Endometrial microvascular endothelial cells (primary cell): ENCODE data around the gene FAM47E. TPM values are rescaled to one million over a fixed set of nuclear protein-coding genes. Genes with fewer than 3 reads are reported as not detected.

Experiments used
- in situ Hi-C: cut with HindIII; loops from 2 replicates; pipeline ENCODE4 v1.10.0; 2017; ENCODE audit warnings: low sequenced_read_pairs, low pct_unique_long_range_greater_than_20kb; ENCODE audit errors: inconsistent ontology term
- total RNA-seq: library from RNA; depleted of rRNA; stranded (reverse); fragments of >200 nt; gene quantifications from one replicate; pipeline ENCODE4 v1.2.3, GENCODE V29; 2015; ENCODE audit errors: inconsistent ontology term

FAM47E gene, protein sequence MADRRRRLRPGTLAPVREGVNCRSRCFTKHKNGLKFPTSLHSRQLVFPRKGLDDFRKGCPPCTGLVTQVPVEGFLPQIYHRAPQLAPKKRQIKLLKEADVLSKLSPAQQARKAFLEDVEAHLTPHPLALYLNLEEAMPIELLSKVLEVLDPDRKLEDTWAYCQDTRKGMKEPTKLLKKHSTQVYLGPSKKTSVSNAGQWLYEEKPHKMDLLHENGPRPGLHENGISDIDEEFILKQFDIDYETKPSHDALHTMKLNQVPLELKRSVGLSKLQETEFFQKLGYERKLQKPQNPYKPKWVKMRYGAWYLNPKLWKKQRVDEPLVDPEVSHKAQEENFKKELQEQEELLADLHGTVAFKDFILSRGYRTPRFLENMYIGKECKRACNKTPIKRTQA
- total RNA-seq = not detected

DNA sequence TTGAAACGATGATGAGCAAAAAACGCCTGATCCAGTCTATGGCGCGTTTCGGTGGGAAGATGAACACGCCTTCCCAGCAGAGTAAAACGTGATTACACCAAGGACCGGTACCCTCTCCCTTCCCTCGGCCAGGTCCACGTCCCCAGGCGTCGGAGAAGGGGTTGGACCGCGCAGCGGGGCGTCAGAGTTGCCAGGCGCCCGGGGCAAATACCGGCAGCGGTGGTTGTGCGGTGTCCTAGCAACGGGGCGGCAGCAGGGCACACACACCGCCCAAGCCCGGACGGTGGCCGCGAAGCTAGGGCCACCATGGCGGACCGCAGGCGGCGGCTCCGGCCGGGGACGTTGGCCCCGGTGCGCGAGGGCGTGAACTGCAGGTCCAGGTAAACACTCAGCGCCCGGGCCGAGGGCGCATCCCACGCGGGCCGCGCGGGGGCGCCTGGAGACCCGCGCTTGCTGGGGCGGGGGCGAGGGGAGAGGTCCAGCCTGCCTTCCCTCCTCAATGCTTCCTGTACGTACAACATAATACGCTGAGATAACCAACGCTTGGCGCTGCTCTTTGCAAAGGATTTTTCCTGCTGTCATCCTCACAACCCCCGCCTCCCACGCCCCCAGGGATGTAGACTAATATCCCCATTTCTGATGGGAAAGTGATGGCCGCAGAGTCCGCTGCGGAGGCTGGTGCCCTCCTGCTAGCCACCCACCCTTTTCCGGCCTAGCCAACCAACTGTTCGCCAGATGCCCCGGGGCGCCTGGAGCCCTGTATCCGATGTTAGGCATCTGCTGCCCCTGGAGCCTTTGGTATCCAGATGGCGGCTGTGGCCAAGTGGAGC is at the start of gene FAM47E:
TSS of gene FAM47E (plus strand) at position 281 of the 830 bp plus-strand sequence. CDS start at position 307, 26 bp downstream.
- in situ Hi-C loops = no loop called here

DNA sequence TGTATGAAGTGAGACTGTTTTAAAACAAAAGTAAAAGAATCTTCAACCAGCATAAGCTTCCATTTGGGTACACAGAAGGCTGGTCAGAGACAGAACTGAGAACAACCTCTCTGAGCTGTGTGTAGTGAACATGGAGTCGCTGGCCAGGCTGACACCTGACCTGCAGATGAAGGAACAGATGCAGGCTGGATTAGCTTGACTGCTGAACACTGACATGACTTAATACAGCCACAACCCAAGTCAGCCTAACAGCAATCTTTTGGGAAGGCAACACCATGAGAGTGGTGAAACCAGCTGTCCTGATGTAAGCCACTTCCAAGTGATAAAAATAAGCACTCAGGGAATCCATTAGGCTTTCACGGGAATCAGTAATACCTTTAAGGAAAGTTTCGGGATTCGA is 48.0 kb upstream of the FAM47E start:
- in situ Hi-C loops = no loop called here

DNA sequence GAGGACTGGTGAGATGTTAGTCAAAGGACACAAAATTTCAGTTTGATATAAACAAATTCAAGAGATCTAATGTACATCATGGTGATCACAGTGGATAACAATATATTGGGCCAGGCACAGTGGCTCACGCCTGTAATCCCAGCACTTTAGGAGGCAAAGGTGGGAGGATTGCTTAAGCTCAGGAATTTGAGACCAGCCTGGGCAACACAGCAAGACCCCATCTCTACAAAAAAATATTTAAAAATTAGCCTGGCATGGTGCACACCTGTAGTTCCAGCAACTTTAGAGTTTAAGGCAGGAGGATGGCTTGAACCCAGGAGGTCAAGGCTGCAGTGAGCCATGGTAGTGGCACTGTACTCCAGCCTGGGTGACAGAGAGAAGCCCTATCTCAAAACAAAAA is 46.6 kb upstream of the FAM47E start:
- in situ Hi-C loops = no loop called here

DNA sequence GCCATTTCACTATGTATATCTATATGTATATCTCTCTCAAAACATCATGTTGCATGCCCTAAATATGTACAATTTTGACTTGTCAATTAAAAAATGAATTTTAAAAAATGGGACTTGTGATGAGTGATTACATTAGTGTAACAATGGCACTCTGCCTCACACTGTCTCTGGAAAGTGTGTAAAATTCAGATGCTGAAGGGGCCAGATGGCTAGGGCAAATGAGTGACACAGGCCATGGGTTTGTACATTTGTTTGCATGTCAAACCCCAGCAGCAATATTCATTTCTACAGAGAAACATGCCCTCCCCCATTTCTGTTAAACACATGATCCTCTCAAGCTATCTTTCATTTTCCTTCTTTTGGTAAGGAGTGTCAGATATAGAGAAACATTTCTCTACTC is 46.0 kb upstream of the FAM47E start:
- in situ Hi-C loops = no loop called here

DNA sequence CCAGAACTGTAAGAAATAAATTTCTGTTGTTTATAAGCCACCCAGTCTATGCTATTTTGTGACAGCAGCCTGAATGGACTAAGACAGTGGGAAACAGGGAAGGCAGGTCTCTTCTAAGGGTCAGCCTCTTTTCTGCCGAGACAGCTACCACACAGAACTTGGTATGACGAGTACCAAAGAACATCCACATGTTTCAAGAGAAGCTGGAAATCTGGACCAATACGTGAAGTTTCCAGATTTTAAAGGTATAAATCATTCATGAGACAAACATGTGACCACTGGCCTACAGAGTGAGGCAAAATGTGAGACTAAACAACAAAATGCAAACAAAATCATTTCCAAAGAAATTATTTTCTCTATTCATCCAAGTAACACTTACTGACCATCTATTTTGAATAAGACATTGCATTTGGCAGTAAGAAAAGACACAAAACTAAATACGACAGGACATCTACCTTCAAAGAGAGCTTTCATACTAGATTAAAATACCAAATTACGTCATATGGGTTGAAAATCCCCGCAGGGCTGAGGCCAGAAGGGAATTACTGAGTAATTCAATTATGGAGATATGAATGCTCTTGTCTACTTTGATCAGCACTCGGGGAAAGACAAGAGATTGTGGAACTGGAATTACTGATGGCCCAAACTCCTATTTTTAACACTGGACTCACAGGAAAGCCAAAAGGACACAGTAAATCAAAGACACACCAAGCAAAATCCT is 45.1 kb upstream of the FAM47E start:
- in situ Hi-C loops = no loop called here

DNA sequence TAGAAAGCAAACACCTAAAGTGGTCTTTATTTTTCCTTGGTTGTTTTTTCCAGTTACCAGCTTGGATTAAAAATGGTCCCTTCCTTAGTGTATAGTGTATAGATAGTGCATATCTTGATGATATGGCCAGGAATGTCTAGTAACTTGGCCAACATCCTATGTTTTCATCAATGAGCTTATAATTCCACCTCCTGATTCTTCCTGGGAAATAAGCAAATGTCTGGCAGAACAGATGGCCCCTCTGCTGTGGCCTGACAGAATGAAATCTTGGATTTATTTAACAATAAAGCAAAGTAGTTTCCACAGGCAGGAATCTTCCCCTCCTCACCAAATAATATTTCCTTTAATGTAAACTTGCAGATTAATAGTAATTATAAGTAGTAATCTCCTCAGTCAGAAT is 44.0 kb upstream of the FAM47E start:
- in situ Hi-C loops = no loop called here

DNA sequence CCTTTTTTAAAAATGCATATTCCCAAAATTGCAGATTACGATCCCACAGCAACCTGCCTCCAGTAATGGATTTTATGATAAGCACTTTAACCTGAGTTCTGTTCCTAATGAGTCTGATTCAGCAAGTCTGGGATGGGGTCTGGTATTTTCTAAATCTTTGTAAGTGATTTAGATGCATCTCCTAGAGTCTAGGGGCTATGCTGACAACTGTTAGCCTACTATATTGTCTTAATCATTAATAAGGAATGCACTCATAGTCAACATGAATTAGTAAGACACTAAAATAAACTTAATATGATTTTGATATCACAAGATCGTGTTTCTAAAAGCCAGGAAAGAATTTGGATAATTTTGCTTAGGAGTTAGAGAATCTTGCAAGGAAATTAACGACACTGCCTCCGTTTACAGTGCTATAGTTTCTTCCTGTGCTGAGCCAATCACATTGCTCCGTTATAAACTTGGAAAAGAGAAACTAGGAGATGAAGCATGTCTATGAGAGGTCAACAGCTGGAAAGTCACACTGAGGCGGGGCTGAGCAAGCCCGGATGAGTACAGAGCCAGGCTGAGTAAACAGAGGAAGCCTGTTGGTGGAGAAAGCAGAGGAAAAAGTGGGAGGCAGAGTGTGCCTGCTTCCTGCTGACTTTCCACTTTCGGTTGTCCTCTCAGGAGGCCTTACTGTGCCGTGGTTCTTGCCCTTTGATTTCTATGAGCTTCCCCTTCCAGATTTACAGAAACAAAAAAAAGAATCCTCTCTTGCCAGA is 43.3 kb upstream of the FAM47E start:
- in situ Hi-C loops = no loop called here

DNA sequence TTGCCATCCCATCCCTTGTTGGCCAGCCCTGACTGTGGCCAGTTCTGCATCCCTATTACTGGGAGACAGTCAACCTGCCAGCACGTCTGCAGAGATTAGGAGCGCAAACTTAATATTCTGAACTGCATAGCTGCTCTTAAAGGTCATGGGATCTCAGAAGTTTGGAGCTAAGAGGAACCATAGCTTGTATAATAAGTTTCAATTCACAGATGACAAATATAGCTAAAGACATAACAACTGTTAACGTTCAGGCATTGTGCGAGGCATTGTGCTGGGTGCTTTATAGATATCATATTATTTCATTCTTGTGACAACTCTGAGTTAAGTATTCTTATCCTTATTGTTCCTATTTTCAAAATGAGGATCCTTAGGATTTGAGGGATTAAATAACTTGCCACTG is 41.6 kb upstream of the FAM47E start:
- in situ Hi-C loops = no loop called here

DNA sequence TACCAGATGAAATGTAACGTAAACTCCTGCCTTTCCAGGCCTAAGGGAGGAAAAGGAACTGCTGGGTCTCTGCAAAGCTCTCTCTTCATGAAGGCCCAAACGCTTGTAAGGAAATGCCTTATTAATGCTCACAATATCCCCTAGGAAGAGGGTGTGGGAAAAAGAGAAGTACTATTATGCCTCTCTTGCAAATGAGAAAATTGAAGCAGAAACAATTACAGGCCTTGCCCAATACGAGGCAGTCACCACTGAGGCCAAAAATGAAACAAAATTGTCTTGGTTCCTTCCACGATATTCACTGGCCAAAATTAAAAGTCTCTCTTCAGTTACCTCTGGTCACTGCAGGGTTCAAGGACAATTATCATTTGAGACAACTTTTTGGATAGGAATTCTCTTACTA is 41.1 kb upstream of the FAM47E start:
- in situ Hi-C loops = no loop called here

DNA sequence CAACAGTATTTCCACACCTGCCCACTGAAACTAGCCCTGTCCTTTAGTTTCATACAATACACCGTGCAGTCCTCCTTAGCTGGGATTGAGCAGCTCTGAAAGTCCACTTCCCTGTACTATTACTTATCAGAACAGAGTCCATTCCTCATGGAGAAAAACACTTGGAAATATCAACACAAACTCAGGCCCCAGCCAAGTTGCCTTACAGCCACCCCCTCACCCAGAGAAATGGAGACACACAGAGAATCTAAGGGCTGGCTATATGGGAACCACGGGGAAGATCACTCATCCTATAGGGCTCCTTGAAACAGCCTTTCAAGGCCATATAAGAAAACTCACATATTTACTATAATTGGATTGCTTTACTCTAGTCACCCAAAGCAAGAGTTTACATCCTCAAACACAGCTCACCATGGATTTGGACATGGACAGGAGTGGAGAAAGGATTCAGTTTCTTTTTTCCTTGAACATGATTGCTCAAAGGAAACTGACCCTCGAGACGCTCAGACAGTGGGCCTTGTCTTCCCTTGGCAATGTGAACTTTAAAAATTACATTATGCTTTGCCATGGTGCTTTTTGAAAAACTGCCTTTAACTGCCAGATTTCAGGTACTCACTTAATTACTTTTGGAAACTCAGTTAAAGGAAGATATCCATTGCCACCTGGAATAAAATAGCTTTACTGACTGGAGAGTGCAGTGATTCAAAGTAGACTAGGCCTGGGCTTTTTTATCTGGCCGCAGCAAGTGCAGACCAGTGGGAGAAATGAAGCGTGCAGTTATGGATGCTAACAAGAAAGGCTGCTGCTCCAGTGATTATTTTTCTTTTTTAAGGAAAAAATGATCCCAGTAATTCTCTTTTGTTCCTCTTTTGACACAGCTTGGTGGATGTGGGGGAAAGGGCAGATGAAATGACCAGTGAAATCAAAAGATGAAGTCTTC is 39.5 kb upstream of the FAM47E start:
- in situ Hi-C loops = no loop called here

DNA sequence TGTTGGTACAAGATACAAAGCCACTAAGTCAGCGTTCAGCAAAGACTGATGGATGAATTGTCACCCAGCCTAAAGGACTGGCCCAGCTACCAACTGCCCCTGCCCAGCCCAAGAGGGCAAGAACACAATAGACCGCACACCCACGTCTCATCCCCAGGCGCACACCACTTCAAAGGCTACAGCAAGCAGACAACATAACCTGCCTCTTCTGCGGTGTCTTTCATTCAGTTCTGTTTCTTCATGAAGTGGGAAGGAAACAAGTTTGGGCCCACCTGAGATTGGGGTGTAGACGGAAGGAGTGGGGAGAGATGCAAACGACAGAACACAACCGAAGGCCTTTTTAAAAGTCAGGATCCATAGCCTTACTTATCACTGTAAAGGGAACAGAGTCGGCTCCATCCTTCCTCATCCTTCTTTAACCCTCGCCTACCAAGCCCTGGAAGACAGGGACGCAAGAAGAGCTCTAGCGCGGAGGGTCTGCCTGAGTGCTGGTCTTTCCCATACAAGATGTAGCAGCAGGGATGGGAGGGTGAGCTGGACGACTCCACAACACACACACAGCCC is 38.6 kb upstream of the FAM47E start:
- in situ Hi-C loops = no loop called here

DNA sequence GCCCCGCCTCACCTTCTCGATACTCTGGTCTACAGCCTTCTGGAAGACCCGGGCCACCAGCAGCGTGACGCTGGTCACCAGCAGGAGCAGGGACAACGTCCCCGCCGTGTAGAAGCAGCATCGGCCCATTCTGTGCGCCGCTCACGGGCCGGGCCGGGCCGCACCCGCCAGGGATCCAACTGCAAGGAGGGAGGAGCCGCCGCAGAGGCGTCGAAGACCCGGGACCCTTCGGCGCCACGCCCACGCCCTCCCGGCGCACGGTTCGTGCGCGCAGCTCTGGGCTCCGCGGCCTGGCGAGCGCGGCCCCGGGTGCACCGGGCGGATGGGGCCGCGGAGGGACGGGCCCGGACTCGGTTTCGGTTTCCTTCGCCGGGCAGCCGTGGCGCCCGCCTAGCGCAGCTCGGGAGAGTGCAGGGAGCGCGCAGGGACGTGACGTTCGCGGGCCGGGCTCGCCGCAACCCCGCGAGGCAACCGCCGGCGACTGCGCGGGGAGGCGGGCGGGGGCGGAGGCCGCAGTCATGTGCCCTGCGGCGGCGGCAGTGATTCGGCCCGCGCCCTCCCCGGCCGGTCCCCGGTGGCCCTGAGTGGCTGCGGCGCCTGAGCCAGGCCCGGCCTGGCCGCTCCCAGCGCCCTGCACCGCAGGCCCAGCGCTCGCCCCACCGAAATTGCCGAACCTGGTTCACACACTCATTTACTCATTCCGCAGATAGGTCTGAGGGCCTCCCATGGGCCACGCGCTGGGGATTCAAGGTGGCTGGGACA is 37.9 kb upstream of the FAM47E start, which contains the start of gene SCARB2:
TSS of gene SCARB2 (minus strand) at position 410 of the 762 bp plus-strand sequence. CDS start at position 129, 281 bp downstream.
- in situ Hi-C loops = no loop called here

DNA sequence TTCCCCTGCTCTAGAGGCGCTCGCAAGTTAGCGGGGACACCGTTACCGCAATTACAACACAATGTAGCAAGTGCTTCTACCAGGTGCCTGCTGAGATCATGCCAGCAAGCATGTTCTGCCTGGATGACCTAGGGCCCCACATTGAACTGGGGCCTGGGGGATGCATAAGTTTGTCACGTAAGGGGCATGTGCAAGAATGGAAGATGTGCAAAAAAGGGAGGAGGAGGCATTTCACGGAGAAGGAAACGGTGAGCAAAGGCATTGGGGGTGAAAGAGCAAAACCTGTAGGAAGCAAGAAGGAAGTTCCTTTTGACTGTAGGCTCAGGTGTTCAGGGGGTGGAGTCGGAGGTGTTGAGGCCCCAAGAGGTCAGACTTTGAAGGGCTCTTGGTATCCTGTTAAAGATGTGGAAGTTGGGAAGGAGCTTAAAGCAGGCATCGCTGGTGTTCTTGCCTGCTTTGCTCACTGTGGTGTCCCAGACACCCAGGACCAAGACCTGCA is 37.3 kb upstream of the FAM47E start:
- in situ Hi-C loops = no loop called here

DNA sequence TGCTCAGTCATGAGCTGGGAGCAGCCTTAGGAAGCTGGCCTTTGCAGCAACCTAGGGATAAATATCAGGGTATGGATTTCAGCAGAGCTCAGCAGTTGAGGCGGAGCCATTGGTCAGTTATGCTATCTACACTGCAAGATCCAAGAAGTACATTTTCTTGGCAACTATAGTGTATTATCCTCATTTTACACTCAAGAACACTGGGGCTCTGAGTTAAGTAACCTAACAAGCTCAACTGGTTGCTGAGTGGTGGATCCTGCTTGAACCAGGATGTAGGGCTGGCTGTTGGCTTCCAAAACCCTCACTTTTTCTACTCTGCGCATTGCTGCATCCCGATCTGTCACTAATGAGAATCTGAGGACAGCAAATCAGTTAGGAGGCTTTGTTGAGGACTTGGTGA is 36.4 kb upstream of the FAM47E start:
- in situ Hi-C loops = no loop called here

DNA sequence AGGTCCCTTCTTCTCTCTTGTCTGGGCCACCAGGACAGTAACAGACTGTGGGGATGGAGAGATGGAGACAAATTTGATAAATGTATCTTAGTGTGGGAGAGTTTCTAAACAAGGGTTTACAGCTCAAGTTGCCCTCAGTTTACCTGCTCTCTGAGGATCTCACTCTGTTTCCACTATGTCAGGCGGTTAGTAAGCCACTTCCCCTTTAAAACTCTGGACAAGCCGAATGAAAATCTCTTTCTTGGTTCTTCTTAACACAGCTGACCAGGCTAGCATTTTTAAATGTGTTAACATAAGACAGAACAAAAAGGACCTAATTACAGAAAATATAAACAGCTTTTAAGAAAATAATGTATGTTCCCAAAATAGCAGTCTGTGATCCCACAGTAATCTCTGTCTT is 35.0 kb upstream of the FAM47E start:
- in situ Hi-C loops = no loop called here

DNA sequence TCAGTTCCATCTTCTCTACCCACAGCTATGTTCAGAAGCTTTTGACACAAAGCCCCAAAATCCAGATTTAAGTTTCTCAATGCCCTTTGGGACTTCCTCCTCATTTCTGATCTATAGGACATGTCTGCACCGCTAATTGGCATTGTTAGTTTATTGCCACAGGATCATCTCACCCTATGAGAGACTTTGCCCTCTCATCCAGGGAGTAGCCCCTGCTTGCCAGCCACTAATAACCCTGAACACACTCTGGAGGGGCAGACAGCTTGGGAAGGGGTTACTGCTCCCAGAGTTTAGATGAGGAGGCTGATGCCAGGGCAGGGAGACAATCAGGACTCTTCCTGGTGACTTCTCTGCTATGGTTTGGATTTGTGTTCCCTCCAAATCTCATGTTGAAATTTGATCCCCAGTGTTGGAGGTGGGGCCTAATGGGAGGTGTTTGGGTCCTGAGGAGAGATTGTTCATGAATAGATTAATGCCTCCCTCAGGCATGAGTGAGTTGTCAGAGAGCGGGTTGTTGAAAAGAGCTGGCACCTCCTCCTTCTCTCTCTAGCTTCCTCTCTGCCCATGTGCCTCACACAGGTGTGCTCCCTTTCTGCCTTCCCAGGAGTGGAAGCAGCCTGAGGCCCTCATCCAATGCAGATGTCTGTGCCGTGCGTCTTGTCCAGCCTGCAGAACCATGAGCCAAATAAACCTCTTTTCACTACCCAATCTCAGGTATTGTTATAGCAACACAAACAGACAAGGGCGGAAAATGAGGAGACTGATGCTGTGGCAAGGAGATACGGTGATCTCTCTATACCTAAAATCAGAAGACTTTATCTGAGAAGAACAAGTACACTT is 34.3 kb upstream of the FAM47E start:
- in situ Hi-C loops = no loop called here
